Urinary bladder (tissue), 4 donors: ENCODE results near the gene COQ8B. TPM values are rescaled to one million over a fixed set of nuclear protein-coding genes. Genes with fewer than 3 reads are reported as not detected.
A peak's percentile ranks its signal among the peaks of the same experiment; 100 is the strongest.
"Not testable (repeated sequence)": the region's sequence is repeated elsewhere in the genome, so short reads cannot be mapped to it uniquely, and the experiment has no call there.

Experiments used
- DNase-seq: peaks from one replicate; pipeline ENCODE4 v3.0.0-alpha.2; 2015; ENCODE audit errors: extremely low spot score
- H3K27ac ChIP-seq: one replicate; pipeline ENCODE4 v1.5.1; 2013; ENCODE audit warnings: low read depth, mild to moderate bottlenecking, moderate library complexity
- H3K36me3 ChIP-seq: one replicate; pipeline ENCODE4 v1.6.1; 2013; ENCODE audit warnings: mild to moderate bottlenecking, moderate library complexity; ENCODE audit not compliant: insufficient read depth
- H3K4me1 ChIP-seq: one replicate; pipeline ENCODE4 v1.6.1; 2013; ENCODE audit warnings: mild to moderate bottlenecking, moderate library complexity; ENCODE audit not compliant: insufficient read depth
- H3K4me3 ChIP-seq: one replicate; pipeline ENCODE4 v1.5.1; 2013; ENCODE audit warnings: low read depth, low read length
- WGBS: extraction: QIAGEN DNeasy Blood & Tissue Kit; methylation state at CpG from one replicate; pipeline ENCODE4 v1.1.7; 2013; 5-methylcytosine and 5-hydroxymethylcytosine counted together
- polyA plus RNA-seq: library from polyadenylated mRNA; stranded (reverse); fragments of 200-250 nt; gene quantifications from one replicate; pipeline ENCODE4 v1.2.3, GENCODE V29; 2013
- total RNA-seq: library from RNA; depleted of rRNA; stranded (reverse); fragments of >200 nt; gene quantifications from one replicate; pipeline ENCODE4 v1.2.3, GENCODE V29; 2014
- donor health status: healthy with polysubstance abuse.
- donor health status: healthy.

The COQ8B gene
- total and polyA plus RNA-seq, 2 donors, result 24.4 to 51.6 TPM

- H3K36me3 ChIP-seq, result peaks cover 2% of the 10 kb centered on the region
- no peak overlapping the region for H3K27ac ChIP-seq
- no peak overlapping the region for H3K4me3 ChIP-seq
- H3K4me1 ChIP-seq, result no peaks in the 10 kb centered on the region
- 87% methylated on average over 9 of the region's 9 CpGs for WGBS
- no peak for DNase-seq
These were observed 20.0 kb upstream of the COQ8B start for GRCh38 chr19:40736661-40737060.

DNA sequence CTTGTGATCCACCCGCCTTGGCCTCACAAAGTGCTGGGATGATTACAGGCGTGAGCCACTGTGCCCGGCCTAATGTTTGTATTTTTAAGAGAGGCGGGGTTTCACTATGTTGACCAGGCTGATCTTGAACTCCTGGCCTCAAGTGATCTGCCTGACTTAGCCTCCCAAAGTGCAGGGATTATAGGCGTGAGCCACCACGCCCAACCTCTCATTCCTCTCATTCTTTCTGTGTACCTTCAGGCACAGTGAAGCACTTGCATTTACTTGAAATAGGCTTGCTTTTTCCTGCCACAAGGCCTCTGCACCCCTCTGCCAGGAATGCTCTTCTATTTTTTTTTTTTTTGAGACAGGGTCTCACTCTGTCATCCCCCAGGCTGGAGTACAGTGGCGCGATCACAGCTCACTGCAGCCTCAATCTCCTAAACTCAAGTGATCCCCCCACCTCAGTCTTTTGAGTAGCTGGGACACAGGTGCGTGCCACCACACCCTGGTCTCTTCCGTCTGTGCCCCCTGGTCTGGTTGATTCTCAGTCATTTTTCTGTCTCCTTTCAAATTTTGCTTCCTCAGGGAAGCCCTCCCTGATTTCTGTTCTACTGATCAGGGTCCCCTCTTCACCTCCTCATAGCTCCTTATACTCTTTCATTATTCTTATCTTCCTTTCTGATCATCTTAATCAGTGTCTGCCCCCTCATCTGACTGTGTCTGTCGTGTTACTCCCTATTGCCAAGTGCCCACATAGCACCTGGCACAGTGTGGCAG is 18.5 kb upstream of the COQ8B start:
- WGBS, result 92% methylated on average over 11 of the region's 11 CpGs
- H3K4me3 ChIP-seq, result no peak overlapping the region
- H3K27ac ChIP-seq, result no peak overlapping the region
- H3K4me1 ChIP-seq, result no peaks in the 10 kb centered on the region
- no peak for DNase-seq
- H3K36me3 ChIP-seq, result peaks cover 8% of the 10 kb centered on the region

- no peak overlapping the region for H3K27ac ChIP-seq
- 90% methylated on average over 13 of the region's 13 CpGs for WGBS
- H3K36me3 ChIP-seq, result peaks cover 8% of the 10 kb centered on the region
These were observed 16.5 kb upstream of the COQ8B start for GRCh38 chr19:40733149-40733548.

GRCh38 chr19:40732304-40732703 is 15.6 kb upstream of the COQ8B start:
- 96% methylated on average over 16 of the region's 16 CpGs for WGBS
- H3K4me1 ChIP-seq, H3K36me3 ChIP-seq, H3K4me3 ChIP-seq, DNase-seq, H3K27ac ChIP-seq: not testable (repeated sequence)

More at GRCh38 chr19:40733149-40733548, 16.5 kb upstream of the COQ8B start:
- Histone ChIP-seq H3K4me1 (no peaks in the 10 kb centered on the region), H3K4me3 (no peak overlapping the region)
- DNase-seq, result no peak

DNA sequence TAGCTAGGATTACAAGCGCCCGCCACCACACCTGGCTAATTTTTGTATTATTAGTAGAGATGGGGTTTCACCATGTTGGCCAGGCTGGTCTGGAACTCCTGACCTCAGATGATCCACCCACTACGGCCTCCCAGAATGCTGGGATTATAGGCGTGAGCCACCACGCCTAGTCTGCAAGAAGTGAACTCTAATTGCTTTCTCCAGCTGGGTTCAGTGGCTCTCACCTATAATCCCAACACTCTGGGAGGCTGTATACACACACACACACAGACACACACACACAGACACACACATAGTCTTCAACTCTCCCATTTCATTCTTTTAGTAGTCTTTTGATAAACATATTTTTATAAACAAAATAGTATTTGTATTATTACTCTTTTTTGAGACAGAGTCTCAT is 13.4 kb upstream of the COQ8B start:
- not testable (repeated sequence) for H3K27ac ChIP-seq, H3K4me1 ChIP-seq, H3K36me3 ChIP-seq, DNase-seq, H3K4me3 ChIP-seq
- 93% methylated on average over 5 of the region's 5 CpGs for WGBS

DNA sequence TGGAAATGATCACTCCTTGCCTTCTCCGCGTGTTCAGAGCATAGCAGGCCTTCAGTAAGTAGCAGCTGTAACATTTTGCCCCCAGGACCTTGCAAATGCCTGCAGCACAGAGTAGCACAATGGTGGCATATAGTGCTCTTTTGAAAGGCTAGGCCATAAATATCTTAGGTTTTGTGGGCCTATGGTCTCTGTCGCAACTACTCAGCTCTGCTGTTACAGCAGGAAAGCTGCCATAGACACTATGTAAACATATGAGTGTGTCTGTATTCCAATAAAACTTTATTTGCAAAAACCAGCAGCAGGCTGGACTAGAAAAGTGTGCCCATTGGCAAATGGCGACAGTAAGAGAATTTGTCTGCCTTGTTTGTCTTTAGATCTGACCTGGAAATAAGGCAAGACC is 9.6 kb upstream of the COQ8B start:
- Histone ChIP-seq H3K4me3 (no peak overlapping the region), H3K4me1 (peaks cover 1% of the 10 kb centered on the region), H3K27ac (no peak overlapping the region), H3K36me3 (peaks cover 7% of the 10 kb centered on the region)
- WGBS, result 95% methylated on average over 4 of the region's 4 CpGs
- no peak for DNase-seq

DNA sequence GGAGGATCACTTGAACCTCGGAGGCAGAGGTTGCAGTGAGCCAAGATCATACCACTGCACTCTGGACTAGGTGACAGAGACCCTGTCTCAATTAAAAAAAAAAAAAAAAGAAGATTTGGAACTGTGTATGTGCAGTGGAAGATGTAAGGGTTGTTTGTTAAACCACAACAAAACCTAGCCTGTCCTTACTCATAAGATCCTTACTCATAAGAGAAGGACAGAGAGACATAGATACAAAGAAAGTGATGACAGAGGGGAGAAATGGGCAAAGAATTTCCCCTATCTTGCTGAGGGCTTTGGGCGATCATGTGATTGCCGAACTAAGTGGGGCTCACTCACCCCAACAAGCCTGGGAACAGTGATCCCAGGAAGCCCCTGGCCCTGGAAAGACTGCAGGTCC is 8.2 kb upstream of the COQ8B start:
- peaks cover 1% of the 10 kb centered on the region for H3K4me1 ChIP-seq
- no peak overlapping the region for H3K27ac ChIP-seq
- DNase-seq, result no peak
- peaks cover 3% of the 10 kb centered on the region for H3K36me3 ChIP-seq
- WGBS, result 96% methylated on average over 3 of the region's 3 CpGs
- H3K4me3 ChIP-seq, result no peak overlapping the region

DNA sequence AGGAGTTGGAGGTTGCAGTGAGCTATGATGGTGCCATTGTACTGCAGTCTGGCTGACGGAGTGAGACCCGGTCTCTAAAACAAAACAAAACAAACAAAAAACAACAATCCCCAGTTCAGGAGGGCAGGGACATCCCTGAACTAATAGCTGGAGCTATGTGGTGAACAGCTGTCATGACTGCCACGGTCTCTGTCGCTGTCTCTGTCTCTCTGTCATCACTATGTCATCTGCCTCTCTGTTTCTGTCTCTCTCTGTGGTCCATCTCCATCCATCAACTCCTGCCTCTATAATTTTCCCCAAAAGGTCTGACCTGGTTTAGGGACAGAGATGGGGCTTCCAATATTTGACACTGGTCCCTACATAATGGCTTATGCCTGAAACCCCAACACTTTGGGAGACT is 7.6 kb upstream of the COQ8B start:
- H3K4me3 ChIP-seq, result no peak overlapping the region
- H3K4me1 ChIP-seq, result peaks cover 1% of the 10 kb centered on the region
- no peak overlapping the region for H3K27ac ChIP-seq
- no peak for DNase-seq
- peaks cover 3% of the 10 kb centered on the region for H3K36me3 ChIP-seq
- 96% methylated on average over 4 of the region's 4 CpGs for WGBS

DNA sequence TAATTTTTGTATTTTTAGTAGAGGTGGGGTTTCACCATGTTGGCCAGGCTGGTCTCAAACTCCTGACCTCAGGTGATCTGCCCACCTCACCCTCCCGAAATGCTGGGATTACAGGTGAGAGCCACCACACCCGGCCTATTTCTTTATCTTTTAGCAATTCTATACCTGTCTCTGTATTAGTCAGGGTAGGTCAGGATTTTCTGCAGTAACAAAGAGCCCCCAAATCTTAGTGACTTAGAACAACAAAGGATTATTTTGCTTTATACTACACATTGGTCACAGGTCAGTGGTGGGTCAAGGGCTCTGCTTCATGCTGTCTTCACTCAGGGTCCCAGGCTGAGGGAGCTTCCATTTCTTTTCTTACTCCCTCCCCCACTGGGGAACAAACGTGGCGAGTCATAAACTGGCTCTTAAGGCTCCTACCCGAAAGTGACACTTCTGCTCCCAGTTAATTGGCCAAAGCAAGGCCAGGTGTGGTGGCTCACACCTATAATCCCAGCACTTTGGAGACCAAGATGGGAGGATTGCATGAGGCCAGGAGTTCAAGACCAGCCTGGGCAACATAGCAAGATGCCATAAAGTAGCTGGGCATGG is 7.1 kb upstream of the COQ8B start:
- Histone ChIP-seq H3K4me1 (peaks cover 1% of the 10 kb centered on the region), H3K36me3 (peaks cover 3% of the 10 kb centered on the region), H3K4me3 (no peak overlapping the region), H3K27ac (no peak overlapping the region)
- DNase-seq, result no peak
- WGBS, result 91% methylated on average over 5 of the region's 5 CpGs

- H3K4me3 ChIP-seq, result no peak overlapping the region
- H3K27ac ChIP-seq, result no peak overlapping the region
- 76% methylated on average over 9 of the region's 9 CpGs for WGBS
- no peak for DNase-seq
- peaks cover 1% of the 10 kb centered on the region for H3K4me1 ChIP-seq
- peaks cover 3% of the 10 kb centered on the region for H3K36me3 ChIP-seq
These were observed 5.4 kb upstream of the COQ8B start for GRCh38 chr19:40721936-40722661.

GRCh38 chr19:40721140-40721486 is 4.4 kb upstream of the COQ8B start:
- Histone ChIP-seq H3K27ac (peak overlapping the region; percentile 83), H3K4me1 (peaks cover 1% of the 10 kb centered on the region), H3K36me3 (peaks cover 3% of the 10 kb centered on the region), H3K4me3 (no peak overlapping the region)
- 86% methylated on average over 6 of the region's 6 CpGs for WGBS
- no peak for DNase-seq

- Histone ChIP-seq H3K4me1 (peaks cover 1% of the 10 kb centered on the region), H3K36me3 (peaks cover 3% of the 10 kb centered on the region), H3K27ac (peak overlapping the region; percentile 51), H3K4me3 (peak overlapping the region; percentile 80)
- DNase-seq, result no peak
- 45% methylated on average over 7 of the region's 7 CpGs for WGBS
These were observed 2.8 kb upstream of the COQ8B start for GRCh38 chr19:40719414-40719894.

DNA sequence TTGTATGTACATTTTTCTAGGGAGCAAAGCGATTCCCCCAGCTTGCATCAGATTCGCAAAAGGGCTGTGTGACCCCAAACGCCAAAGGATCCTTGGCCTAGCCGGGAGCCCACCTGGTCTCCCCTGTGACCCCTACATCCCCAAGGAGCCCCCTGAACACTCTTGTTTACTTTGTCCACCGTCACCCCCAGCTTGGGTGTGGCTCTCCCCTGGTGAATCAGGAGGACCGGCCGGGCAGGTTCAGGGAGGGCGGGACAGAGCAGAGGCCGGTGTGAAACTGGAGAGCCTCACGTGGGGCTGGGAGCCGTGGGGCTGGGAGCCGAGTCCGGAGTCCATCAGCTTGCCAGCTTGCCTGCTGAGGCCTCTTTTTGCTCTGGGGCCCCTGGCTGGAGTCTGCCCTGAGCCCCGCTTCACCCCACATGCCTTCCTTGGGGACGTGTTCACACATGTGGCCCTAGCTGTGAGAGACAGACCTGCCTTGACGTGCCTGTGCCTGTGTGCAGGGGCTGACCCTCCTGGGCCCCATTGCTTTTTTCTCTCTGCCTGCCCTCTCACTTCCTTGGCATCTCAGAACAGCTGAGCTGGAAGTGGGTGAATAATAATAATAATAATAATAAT is 2.2 kb upstream of the COQ8B start:
- peaks cover 2% of the 10 kb centered on the region for H3K36me3 ChIP-seq
- peak overlapping the region; percentile 80 for H3K4me3 ChIP-seq
- DNase-seq, result peak; percentile 62
- 6% methylated on average over 16 of the region's 16 CpGs for WGBS
- peak overlapping the region; percentile 94 for H3K27ac ChIP-seq
- peaks cover 1% of the 10 kb centered on the region for H3K4me1 ChIP-seq
